C4-2B (cell line): ENCODE results near the gene TYMP.

Experiments used
- CTCF ChIP-seq: fragments of 450-650 bp; conservative IDR thresholded peaks from 2 replicates; pipeline ENCODE4 v1.5.1; 2017; ENCODE audit warnings: mild to moderate bottlenecking
- ZFX ChIP-seq: fragments of 450-650 bp; IDR thresholded peaks from 2 replicates; pipeline ENCODE4 v1.6.1; 2017

- TF ChIP-seq CTCF: no peak
- no peak; the same call in 1 of the 2 replicates for TF ChIP-seq ZFX
These were observed 4.5 kb downstream of the TYMP start, which contains the start of gene SCO2 for GRCh38 chr22:50525104-50525857.
